ENCODE measurements around the gene POU2AF1.

DNA sequence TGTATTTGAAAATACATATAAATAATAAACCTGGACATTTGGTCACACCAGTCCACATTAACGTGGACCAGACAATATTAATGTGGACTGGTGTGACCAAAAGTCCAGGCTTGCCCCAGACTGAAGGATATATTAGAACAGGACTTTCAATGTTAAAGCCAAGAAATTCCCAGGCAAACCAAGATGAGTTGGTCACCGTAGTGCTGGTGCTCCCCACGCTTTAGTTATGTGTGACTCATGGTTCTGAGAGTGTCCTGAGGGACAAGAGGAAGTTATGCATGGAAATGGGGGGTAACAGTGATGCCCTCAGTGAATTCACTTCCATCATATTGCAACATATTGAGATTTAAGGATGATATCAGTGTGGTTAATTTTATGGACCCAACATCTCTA lies 31.4 kb downstream of the POU2AF1 start:
- TF ChIP-seq, protein P1, sequence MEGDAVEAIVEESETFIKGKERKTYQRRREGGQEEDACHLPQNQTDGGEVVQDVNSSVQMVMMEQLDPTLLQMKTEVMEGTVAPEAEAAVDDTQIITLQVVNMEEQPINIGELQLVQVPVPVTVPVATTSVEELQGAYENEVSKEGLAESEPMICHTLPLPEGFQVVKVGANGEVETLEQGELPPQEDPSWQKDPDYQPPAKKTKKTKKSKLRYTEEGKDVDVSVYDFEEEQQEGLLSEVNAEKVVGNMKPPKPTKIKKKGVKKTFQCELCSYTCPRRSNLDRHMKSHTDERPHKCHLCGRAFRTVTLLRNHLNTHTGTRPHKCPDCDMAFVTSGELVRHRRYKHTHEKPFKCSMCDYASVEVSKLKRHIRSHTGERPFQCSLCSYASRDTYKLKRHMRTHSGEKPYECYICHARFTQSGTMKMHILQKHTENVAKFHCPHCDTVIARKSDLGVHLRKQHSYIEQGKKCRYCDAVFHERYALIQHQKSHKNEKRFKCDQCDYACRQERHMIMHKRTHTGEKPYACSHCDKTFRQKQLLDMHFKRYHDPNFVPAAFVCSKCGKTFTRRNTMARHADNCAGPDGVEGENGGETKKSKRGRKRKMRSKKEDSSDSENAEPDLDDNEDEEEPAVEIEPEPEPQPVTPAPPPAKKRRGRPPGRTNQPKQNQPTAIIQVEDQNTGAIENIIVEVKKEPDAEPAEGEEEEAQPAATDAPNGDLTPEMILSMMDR (IDR thresholded peaks at IDR 0.05): no peak
- no peak for TF ChIP-seq POLR2AphosphoS5 (IDR thresholded peaks at IDR 0.05; ENCODE audit: insufficient read depth in 1 of 2, low read depth in 1 of 2)

Measured in vagina (tissue), 2 donors.